Measurements from ENCODE around the gene TMEM225. TPM values are rescaled to one million over a fixed set of nuclear protein-coding genes. Genes with fewer than 3 reads are reported as not detected.
"Not testable (repeated sequence)": the region's sequence is repeated elsewhere in the genome, so short reads cannot be mapped to it uniquely, and the experiment has no call there.

TMEM225 gene
- polyA plus RNA-seq (ENCODE audit: insufficient read length in 4 of 4) = not detected

GRCh38 chr11:123885570-123885969 lies at the start of gene TMEM225:
TSS of gene TMEM225 (minus strand) at chr11:123885670. CDS start at chr11:123885425, 245 bp downstream.
- DNase-seq (ENCODE audit: low read depth in 4 of 4, low spot score in 3 of 4) = no peak

- DNase-seq (ENCODE audit: low read depth in 4 of 4, low spot score in 3 of 4) = no peak
Observed at GRCh38 chr11:123924027-123924426, 38.6 kb upstream of the TMEM225 start.

GRCh38 chr11:123920943-123921342 lies 35.5 kb upstream of the TMEM225 start:
- no peak for DNase-seq (ENCODE audit: low read depth in 4 of 4, low spot score in 3 of 4)

GRCh38 chr11:123905826-123906225 lies 20.4 kb upstream of the TMEM225 start:
- DNase-seq (ENCODE audit: low read depth in 4 of 4, low spot score in 3 of 4) = no peak

GRCh38 chr11:123904932-123905331 lies 19.5 kb upstream of the TMEM225 start:
- DNase-seq (ENCODE audit: low read depth in 4 of 4, low spot score in 3 of 4) = no peak

GRCh38 chr11:123903932-123904331 lies 18.5 kb upstream of the TMEM225 start:
- no peak for DNase-seq (ENCODE audit: low read depth in 4 of 4, low spot score in 3 of 4)

GRCh38 chr11:123901867-123902266 lies 16.4 kb upstream of the TMEM225 start, which contains the start of gene OR8D4:
TSS of gene OR8D4 (plus strand) at chr11:123902167. CDS start at chr11:123906432, 4,265 bp downstream.
- DNase-seq (ENCODE audit: low read depth in 4 of 4, low spot score in 3 of 4) = no peak

GRCh38 chr11:123899792-123900191 lies 14.3 kb upstream of the TMEM225 start:
- no peak for DNase-seq (ENCODE audit: low read depth in 4 of 4, low spot score in 3 of 4)

- no peak for DNase-seq (ENCODE audit: low read depth in 4 of 4, low spot score in 3 of 4)
Observed at GRCh38 chr11:123892031-123892430, 6.6 kb upstream of the TMEM225 start.

- no peak for DNase-seq (ENCODE audit: low read depth in 4 of 4, low spot score in 3 of 4)
Observed at GRCh38 chr11:123880912-123881311, 4.6 kb downstream of the TMEM225 start.

GRCh38 chr11:123867795-123868194 lies 17.7 kb downstream of the TMEM225 start:
- DNase-seq (ENCODE audit: low read depth in 4 of 4, low spot score in 3 of 4) = not testable (repeated sequence)

- not testable (repeated sequence) for DNase-seq (ENCODE audit: low read depth in 4 of 4, low spot score in 3 of 4)
Observed at GRCh38 chr11:123865293-123865692, 20.2 kb downstream of the TMEM225 start.

- DNase-seq (ENCODE audit: low read depth in 4 of 4, low spot score in 3 of 4) = no peak
Observed at GRCh38 chr11:123859731-123860130, 25.7 kb downstream of the TMEM225 start.

GRCh38 chr11:123856444-123856843 lies 29.0 kb downstream of the TMEM225 start:
- DNase-seq (ENCODE audit: low read depth in 4 of 4, low spot score in 3 of 4) = no peak

- DNase-seq (ENCODE audit: low read depth in 4 of 4, low spot score in 3 of 4) = no peak
Observed at GRCh38 chr11:123853038-123853437, 32.4 kb downstream of the TMEM225 start.

- DNase-seq (ENCODE audit: low read depth in 4 of 4, low spot score in 3 of 4) = no peak
Observed at GRCh38 chr11:123852321-123852720, 33.1 kb downstream of the TMEM225 start.

GRCh38 chr11:123851110-123851509 lies 34.4 kb downstream of the TMEM225 start:
- DNase-seq (ENCODE audit: low read depth in 4 of 4, low spot score in 3 of 4) = no peak

GRCh38 chr11:123841174-123841573 lies 44.3 kb downstream of the TMEM225 start:
- no peak for DNase-seq (ENCODE audit: low read depth in 4 of 4, low spot score in 3 of 4)

GRCh38 chr11:123839131-123839530 lies 46.3 kb downstream of the TMEM225 start:
- no peak for DNase-seq (ENCODE audit: low read depth in 4 of 4, low spot score in 3 of 4)

- no peak for DNase-seq (ENCODE audit: low read depth in 4 of 4, low spot score in 3 of 4)
Observed at GRCh38 chr11:123838659-123839058, 46.8 kb downstream of the TMEM225 start.

- DNase-seq (ENCODE audit: low read depth in 4 of 4, low spot score in 3 of 4) = no peak
Observed at GRCh38 chr11:123838199-123838598, 47.3 kb downstream of the TMEM225 start.

GRCh38 chr11:123833095-123833494 lies 52.4 kb downstream of the TMEM225 start:
- DNase-seq (ENCODE audit: low read depth in 4 of 4, low spot score in 3 of 4) = no peak

Data from left renal pelvis (tissue), 4 donors.